BE2C (cell line): ENCODE results near the gene TDP1. TPM values are rescaled to one million over a fixed set of nuclear protein-coding genes. Genes with fewer than 3 reads are reported as not detected.

Experiments
- DNase-seq: peaks from one replicate; pipeline ENCODE4 v3.0.0-alpha.2; 2020
- H3K27me3 ChIP-seq: fragments of 250-450 bp; sonication (Bioruptor Pico); 2 replicates; pipeline ENCODE4 v1.5.1; 2020; ENCODE audit warnings: mild to moderate bottlenecking
- H3K36me3 ChIP-seq: fragments of 250-450 bp; sonication (Bioruptor Pico); 2 replicates; pipeline ENCODE4 v1.5.1; 2020; ENCODE audit warnings: mild to moderate bottlenecking
- H3K4me1 ChIP-seq: fragments of 250-450 bp; sonication (Bioruptor Pico); 2 replicates; pipeline ENCODE4 v1.5.1; 2020
- H3K4me3 ChIP-seq: 2 replicates; pipeline ENCODE4 v1.5.1; 2011; ENCODE audit warnings: low read depth, low read length
- H3K9me3 ChIP-seq: fragments of 250-450 bp; sonication (Bioruptor Pico); 2 replicates; pipeline ENCODE4 v1.5.1; 2020
- polyA plus RNA-seq: library from polyadenylated mRNA; unstranded; fragments of >200 nt; gene quantifications from one replicate; pipeline ENCODE4 v1.2.1, GENCODE V29; 2012; ENCODE audit warnings: low read depth, missing spikeins; ENCODE audit not compliant: insufficient read length, insufficient read depth
- TF ChIP-seq, protein P1 (sequence below): IDR thresholded peaks from 2 replicates; pipeline ENCODE4 v1.5.1; 2012; ENCODE audit warnings: mild to moderate bottlenecking, low read depth, low read length

The TDP1 gene
- polyA plus RNA-seq = 6.9 TPM

DNA sequence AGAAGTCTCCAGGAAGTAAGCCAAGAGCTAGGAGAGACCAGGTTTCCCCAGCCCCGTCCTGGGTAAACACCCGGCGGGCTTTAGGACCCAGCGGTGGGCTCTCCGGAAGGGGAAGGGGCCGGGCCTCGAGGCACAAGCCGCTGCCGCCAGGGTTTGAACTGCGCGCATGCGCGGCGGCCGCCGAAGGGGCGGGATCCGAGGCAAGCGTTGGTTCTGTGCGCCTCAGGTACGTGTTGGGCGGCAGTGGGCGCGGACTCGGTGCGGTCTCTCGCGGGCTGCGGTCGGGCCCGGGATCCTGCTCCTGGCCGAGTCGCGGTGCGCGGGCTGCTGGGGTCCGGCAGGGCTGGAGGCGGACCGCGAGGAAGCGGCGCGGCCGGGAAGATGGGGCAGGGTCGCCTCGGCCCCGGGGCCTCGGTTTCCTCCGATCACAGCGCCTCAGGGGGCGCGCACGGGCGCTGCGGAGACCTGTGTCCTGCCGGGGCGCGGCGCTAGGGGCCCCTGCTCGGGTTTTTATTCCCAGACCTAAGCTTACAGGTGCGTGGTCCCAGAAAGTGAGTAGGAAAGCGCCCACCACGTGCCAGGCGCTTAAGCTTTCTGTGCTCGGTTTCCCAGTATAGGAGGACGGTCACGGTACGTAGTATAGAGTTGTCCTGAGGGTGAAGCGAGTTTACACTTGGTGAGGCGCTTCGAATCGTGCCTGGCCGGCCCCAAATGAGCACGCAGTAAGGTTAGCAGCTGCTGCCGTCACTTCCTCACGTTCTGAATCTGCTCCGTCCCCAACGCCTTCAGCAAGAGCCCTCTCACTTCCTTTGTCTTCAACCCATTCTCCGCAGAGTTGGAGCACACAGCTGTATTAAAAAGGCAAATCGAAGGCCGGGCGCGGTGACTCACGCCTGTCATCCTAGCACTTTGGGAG is at the start of gene TDP1:
TSS of gene TDP1 (plus strand) at position 183 of the 916 bp plus-strand sequence. CDS start 7,188 bp downstream, outside the sequence.
- Histone ChIP-seq H3K27me3 (no peaks in the 10 kb centered on the region), H3K9me3 (no peaks in the 10 kb centered on the region), H3K36me3 (peaks cover 8% of the 10 kb centered on the region), H3K4me1 (peaks cover 3% of the 10 kb centered on the region; the same call in 1 of the 2 replicates), H3K4me3 (peak within 1 kb of the TSS; percentile 84)
- peak; percentile 98 for DNase-seq
- TF ChIP-seq, protein P1, sequence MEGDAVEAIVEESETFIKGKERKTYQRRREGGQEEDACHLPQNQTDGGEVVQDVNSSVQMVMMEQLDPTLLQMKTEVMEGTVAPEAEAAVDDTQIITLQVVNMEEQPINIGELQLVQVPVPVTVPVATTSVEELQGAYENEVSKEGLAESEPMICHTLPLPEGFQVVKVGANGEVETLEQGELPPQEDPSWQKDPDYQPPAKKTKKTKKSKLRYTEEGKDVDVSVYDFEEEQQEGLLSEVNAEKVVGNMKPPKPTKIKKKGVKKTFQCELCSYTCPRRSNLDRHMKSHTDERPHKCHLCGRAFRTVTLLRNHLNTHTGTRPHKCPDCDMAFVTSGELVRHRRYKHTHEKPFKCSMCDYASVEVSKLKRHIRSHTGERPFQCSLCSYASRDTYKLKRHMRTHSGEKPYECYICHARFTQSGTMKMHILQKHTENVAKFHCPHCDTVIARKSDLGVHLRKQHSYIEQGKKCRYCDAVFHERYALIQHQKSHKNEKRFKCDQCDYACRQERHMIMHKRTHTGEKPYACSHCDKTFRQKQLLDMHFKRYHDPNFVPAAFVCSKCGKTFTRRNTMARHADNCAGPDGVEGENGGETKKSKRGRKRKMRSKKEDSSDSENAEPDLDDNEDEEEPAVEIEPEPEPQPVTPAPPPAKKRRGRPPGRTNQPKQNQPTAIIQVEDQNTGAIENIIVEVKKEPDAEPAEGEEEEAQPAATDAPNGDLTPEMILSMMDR = peak; percentile 29

DNA sequence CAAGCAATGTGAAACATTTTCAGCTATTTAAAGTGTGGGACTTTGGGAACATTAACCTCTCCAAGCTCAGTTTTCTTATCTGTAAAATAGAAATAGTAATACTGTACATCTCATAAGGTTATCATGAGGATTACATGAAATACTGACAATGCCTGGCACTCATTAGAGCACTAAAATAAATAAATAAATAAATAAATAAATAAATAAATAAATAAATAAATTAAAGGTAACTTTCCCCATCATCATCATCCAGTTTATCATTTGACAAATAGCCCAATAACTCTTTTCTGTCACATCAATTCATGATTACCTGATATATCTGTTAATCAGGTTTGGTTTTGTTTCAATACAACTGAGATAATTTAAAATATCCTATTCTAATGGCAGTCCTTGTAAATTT is 49.7 kb upstream of the TDP1 start:
- no peak overlapping the region for H3K4me3 ChIP-seq
- H3K27me3 ChIP-seq = no peaks in the 10 kb centered on the region
- TF ChIP-seq, protein P1 = no peak
- no peaks in the 10 kb centered on the region for H3K36me3 ChIP-seq
- DNase-seq = no peak
- peaks cover 8% of the 10 kb centered on the region; the same call in 1 of the 2 replicates for H3K4me1 ChIP-seq
- no peaks in the 10 kb centered on the region for H3K9me3 ChIP-seq

DNA sequence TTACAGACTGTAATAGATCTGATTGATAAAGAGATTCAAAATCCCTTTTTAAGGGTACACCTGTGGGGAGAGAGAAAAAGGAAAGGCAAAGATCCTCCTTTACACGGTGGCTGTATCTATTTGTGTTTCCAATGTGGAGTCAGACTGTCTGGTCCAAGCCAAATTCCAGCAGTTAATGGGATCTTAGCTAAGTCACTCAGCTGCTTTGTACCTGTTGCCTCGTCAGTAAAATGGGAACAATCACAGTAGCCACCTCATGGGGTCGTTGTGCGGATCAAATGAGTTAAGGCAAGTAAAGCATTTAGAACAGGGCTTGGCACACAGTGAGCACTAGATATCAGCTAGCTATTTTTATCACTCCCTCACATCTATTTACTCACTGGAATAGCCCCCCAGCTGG is 48.1 kb upstream of the TDP1 start:
- TF ChIP-seq, protein P1 = no peak
- no peaks in the 10 kb centered on the region for H3K36me3 ChIP-seq
- no peak for DNase-seq
- H3K9me3 ChIP-seq = no peaks in the 10 kb centered on the region
- no peak overlapping the region for H3K4me3 ChIP-seq
- no peaks in the 10 kb centered on the region for H3K27me3 ChIP-seq
- peaks cover 5% of the 10 kb centered on the region; the same call in 1 of the 2 replicates for H3K4me1 ChIP-seq

DNA sequence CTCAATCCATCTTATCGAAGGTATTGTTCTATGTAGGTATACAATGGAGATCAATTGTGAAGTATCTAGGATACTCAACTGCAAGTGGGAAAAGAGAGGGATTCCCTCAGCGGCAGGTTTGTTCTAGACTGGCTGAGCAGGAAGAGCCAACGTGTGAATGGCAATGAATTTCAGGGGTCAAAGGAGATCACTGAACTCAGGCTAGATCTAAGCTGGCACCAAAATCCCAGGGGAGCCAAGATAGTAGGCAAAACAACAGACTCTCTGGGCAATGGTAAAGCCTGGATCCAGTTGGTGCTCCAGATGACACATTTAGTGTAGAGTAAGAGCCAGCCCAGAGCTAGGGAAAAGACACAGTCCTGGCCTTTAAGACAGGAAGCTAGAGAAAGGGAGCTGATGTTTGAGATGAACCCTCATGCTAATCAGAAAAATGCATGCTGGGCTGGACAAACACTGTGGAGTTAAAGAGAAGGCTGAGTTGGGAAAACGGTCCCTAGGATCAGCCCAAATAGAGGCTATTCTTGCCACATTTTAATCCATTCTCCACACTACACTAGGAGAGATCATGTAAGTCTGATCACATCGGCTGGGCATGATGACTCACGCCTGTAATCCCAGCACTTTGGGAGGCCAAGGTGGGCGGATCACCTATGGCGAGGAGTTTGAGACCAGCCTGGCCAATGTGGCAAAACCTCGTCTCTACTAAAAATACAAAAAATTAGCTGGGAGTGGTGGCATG is 46.8 kb upstream of the TDP1 start:
- TF ChIP-seq, protein P1 = no peak
- no peak for DNase-seq
- no peaks in the 10 kb centered on the region for H3K9me3 ChIP-seq
- H3K4me3 ChIP-seq = no peak overlapping the region
- H3K4me1 ChIP-seq = peaks cover 3% of the 10 kb centered on the region; the same call in 1 of the 2 replicates
- H3K36me3 ChIP-seq = no peaks in the 10 kb centered on the region
- H3K27me3 ChIP-seq = no peaks in the 10 kb centered on the region

DNA sequence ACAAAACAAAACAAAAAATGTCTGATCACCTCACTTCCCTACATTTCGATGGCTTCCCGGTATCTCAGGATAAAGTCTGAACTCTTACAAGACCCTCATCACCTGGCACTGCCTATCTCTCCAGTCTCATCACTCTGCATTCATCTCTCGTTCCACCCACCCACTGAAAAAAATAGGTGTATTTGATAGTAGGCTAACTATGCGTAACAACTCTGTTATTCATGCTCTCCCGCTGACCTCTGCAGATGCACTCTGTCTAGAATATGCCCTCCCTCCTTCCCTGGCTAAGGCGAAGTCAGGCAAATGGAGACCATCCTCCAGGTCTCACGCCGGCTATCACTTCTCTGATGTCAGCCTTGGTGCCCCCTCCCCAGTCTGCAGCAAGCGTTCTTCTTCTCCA is 46.1 kb upstream of the TDP1 start:
- Histone ChIP-seq H3K36me3 (no peaks in the 10 kb centered on the region), H3K4me1 (peaks cover 3% of the 10 kb centered on the region; the same call in 1 of the 2 replicates), H3K27me3 (no peaks in the 10 kb centered on the region), H3K9me3 (no peaks in the 10 kb centered on the region), H3K4me3 (no peak overlapping the region)
- no peak for DNase-seq
- TF ChIP-seq, protein P1 = no peak

DNA sequence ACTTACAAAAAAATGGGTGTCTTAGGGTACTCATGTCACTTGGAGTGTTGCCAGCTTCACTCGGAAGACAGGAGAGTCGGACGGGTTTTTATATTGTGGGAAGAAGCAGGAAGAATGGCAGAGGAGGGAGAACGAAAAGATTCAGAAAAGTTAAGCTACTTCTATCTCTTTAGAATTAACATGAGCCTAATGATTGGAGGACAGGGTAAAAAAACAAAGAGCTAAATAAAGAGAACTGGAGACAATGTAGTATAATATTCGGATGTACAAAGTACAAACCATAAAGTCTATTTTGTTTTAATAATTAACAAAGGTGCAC is 45.1 kb upstream of the TDP1 start:
- H3K4me1 ChIP-seq = peaks cover 3% of the 10 kb centered on the region; the same call in 1 of the 2 replicates
- no peak for DNase-seq
- TF ChIP-seq, protein P1 = no peak

More for the DNA sequence above, 45.1 kb upstream of the TDP1 start:
- Histone ChIP-seq H3K27me3 (no peaks in the 10 kb centered on the region), H3K9me3 (no peaks in the 10 kb centered on the region), H3K36me3 (no peaks in the 10 kb centered on the region), H3K4me3 (no peak overlapping the region)
